K562 (cell line): ENCODE results near the gene SNAPC2.

ENCODE experiments used
- ILF3 ChIP-seq: fragments of 450-650 bp; IDR thresholded peaks from 2 replicates; pipeline ENCODE4 v1.6.1; 2018; ENCODE audit warnings: antibody characterized with exemption, mild to moderate bottlenecking, moderate library complexity, borderline replicate concordance
- KLF10 ChIP-seq: fragments of 250-450 bp; sonication (Bioruptor Pico); IDR thresholded peaks from 2 replicates; pipeline ENCODE4 v1.6.1; 2021; ENCODE audit warnings: matching md5 sums
- RNF2 ChIP-seq: sonication (generic); IDR thresholded peaks from 2 replicates; pipeline ENCODE4 v1.6.1; 2016
- ZBTB7A ChIP-seq: IDR thresholded peaks from 2 replicates; pipeline ENCODE4 v1.6.1; 2011; ENCODE audit warnings: low read depth, mild to moderate bottlenecking, low read length, moderate library complexity, borderline replicate concordance; ENCODE audit not compliant: control insufficient read depth
- TF ChIP-seq, protein P1 (sequence below): IDR thresholded peaks from 2 replicates; pipeline ENCODE4 v1.6.1; 2011; ENCODE audit warnings: borderline replicate concordance, low read depth, mild to moderate bottlenecking, moderate library complexity, low read length; ENCODE audit not compliant: insufficient read depth, poor library complexity, severe bottlenecking

DNA sequence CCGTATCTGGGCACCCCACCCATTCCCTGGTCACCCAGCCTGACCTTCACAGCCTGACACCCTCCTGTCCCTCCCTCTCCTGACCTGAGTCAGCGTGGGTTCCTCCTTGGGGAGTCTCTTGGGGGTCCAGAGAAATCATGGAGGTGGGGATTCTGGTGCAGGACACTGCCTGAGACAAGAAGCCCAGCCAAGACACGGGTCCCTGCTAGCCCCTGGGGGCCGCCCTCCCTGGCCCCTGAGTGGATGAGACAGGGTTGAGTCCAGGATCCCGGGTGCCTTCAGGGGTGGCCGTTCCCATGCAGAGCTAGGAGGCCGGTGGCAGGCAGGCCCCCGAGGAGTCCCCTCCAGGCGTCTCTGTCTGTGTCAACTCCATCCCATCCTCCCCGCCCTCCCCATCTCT is 14.9 kb upstream of the SNAPC2 start:
- TF ChIP-seq, protein P1, sequence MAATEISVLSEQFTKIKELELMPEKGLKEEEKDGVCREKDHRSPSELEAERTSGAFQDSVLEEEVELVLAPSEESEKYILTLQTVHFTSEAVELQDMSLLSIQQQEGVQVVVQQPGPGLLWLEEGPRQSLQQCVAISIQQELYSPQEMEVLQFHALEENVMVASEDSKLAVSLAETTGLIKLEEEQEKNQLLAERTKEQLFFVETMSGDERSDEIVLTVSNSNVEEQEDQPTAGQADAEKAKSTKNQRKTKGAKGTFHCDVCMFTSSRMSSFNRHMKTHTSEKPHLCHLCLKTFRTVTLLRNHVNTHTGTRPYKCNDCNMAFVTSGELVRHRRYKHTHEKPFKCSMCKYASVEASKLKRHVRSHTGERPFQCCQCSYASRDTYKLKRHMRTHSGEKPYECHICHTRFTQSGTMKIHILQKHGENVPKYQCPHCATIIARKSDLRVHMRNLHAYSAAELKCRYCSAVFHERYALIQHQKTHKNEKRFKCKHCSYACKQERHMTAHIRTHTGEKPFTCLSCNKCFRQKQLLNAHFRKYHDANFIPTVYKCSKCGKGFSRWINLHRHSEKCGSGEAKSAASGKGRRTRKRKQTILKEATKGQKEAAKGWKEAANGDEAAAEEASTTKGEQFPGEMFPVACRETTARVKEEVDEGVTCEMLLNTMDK, result no peak
- TF ChIP-seq ZBTB7A (no peak), RNF2 (no peak), KLF10 (CRISPR knock-in tag) (no peak), ILF3 (no peak)
